ENCODE results near the gene RPS6KA5.

GRCh38 chr14:90816681-90817436, 243.6 kb downstream of the RPS6KA5 start:
- no peak for TF ChIP-seq MAFK (IDR thresholded peaks at IDR 0.05; ENCODE audit: partially characterized antibody)
- no peak for TF ChIP-seq POLR2AphosphoS2 (conservative IDR thresholded peaks at IDR 0.05; ENCODE audit: low read length)
- TF ChIP-seq CTCF (IDR thresholded peaks at IDR 0.05) = no peak; the same call in 2 of the 3 replicates
- TF ChIP-seq ZFP36 (IDR thresholded peaks at IDR 0.05; ENCODE audit: borderline replicate concordance, partially characterized antibody) = no peak
